Measurements from ENCODE around the gene ADTRP. TPM values are rescaled to one million over a fixed set of nuclear protein-coding genes. Genes with fewer than 3 reads are reported as not detected.

The ADTRP gene
- total and polyA plus RNA-seq, 2 experiments from 2014 or later: not detected

GRCh38 chr6:11665604-11666326 is 112.8 kb downstream of the ADTRP start:
- Histone ChIP-seq H3K27ac (no peak overlapping the region), H3K36me3 (no peaks in the 10 kb centered on the region), H3K4me3 (no peak overlapping the region), H3K9me3 (ENCODE audit: low read depth) (no peaks in the 10 kb centered on the region), H3K27me3 (no peaks in the 10 kb centered on the region), H3K4me1 (ENCODE audit: low read depth) (no peaks in the 10 kb centered on the region)
- DNase-seq (ENCODE audit: low read depth in 1 of 2, low spot score in 1 of 2): no peak
- no peak for TF ChIP-seq CTCF (IDR thresholded peaks at IDR 0.05; ENCODE audit: low read depth, low read length)

Other genes with a start within 250 kb of the ADTRP start
- 2.6 and 3.0 TPM in 2 replicates for gene TMEM170B, start 241.1 kb downstream of the ADTRP start, total RNA-seq
- 2.1 and 3.3 TPM in 2 replicates for gene TMEM170B, start 241.1 kb downstream of the ADTRP start, polyA plus RNA-seq
- 14.2 and 20.0 TPM in 2 replicates for gene HIVEP1, start 233.5 kb upstream of the ADTRP start, total RNA-seq
- gene HIVEP1, start 233.5 kb upstream of the ADTRP start, polyA plus RNA-seq: 5.3 and 9.2 TPM in 2 replicates